ENCODE measurements around the gene IFT74.

DNA sequence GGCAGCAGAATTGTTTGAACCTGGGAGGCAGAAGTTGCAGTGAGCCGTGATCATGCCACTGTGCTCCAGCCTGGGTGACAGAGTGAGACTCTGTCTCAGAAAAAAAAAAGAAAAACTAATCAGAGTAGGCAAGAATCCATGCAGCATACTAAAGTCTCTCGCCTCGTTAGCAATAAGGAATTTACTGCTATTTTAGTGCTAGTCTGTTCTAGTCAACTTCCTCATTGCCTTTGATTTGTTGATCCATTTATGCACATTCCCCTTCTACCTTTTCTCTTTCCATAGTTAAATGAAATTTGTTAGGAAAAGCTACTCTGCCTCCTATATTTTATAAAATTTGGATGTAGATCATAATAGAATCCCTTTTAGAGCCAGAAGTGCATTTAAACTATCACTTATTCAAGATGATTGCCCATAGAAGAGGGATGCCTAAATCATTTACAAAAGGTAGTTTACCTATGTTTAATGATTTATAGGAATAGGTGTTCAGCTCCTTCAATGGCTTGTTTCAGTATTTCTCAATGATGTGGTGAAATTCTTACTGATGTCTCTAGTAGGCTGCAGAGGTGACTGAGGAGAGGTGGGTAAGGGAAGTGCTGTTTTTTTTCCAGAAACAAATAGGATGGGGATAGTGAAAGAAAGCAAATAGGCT is 47.3 kb downstream of the IFT74 start:
- TF ChIP-seq EZH2 (IDR thresholded peaks at IDR 0.05; ENCODE audit: low read length, missing control alignments) = no peak
- TF ChIP-seq, protein P1, sequence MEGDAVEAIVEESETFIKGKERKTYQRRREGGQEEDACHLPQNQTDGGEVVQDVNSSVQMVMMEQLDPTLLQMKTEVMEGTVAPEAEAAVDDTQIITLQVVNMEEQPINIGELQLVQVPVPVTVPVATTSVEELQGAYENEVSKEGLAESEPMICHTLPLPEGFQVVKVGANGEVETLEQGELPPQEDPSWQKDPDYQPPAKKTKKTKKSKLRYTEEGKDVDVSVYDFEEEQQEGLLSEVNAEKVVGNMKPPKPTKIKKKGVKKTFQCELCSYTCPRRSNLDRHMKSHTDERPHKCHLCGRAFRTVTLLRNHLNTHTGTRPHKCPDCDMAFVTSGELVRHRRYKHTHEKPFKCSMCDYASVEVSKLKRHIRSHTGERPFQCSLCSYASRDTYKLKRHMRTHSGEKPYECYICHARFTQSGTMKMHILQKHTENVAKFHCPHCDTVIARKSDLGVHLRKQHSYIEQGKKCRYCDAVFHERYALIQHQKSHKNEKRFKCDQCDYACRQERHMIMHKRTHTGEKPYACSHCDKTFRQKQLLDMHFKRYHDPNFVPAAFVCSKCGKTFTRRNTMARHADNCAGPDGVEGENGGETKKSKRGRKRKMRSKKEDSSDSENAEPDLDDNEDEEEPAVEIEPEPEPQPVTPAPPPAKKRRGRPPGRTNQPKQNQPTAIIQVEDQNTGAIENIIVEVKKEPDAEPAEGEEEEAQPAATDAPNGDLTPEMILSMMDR (conservative IDR thresholded peaks at IDR 0.05 in 1 of 2, IDR thresholded peaks at IDR 0.05 in 1 of 2; ENCODE audit: low read depth in 1 of 2, low read length in 2 of 2) = no peak
